Liver (tissue), 9 donors: Measurements from ENCODE around the gene MYL7. TPM values are rescaled to one million over a fixed set of nuclear protein-coding genes. Genes with fewer than 3 reads are reported as not detected.
A peak's percentile ranks its signal among the peaks of the same experiment; 100 is the strongest.
"Not testable (repeated sequence)": the region's sequence is repeated elsewhere in the genome, so short reads cannot be mapped to it uniquely, and the experiment has no call there.

Source experiments
- DNase-seq: peaks from one replicate; pipeline ENCODE4 v3.0.0-alpha.2; 2017; ENCODE audit warnings: low spot score
- H3K27ac ChIP-seq, 2 donors: one replicate each; pipeline ENCODE4 v1.7.0; 2013; ENCODE audit warnings: inconsistent platforms in 2 of 2, low read length in 2 of 2, control low read depth in 1 of 2, low read depth in 1 of 2, mild to moderate bottlenecking in 1 of 2
- H3K27me3 ChIP-seq, 4 donors: one replicate each; pipeline versions ENCODE4 v1.6.1 to v1.7.0; 2013; ENCODE audit warnings: low read length in 3 of 4, inconsistent platforms in 1 of 4, mild to moderate bottlenecking in 1 of 4, moderate library complexity in 1 of 4; ENCODE audit not compliant: control insufficient read depth in 4 of 4, insufficient read depth in 4 of 4
- H3K36me3 ChIP-seq, 4 donors: one replicate each; pipeline versions ENCODE4 v1.6.1 to v1.7.0; 2013; ENCODE audit warnings: low read length in 3 of 4, mild to moderate bottlenecking in 3 of 4, low read depth in 1 of 4, moderate library complexity in 1 of 4; ENCODE audit not compliant: control insufficient read depth in 4 of 4, insufficient read depth in 3 of 4
- H3K4me1 ChIP-seq, 4 donors: one replicate each; pipeline versions ENCODE4 v1.6.1 to v1.7.0; 2013; ENCODE audit warnings: low read length in 3 of 4, mild to moderate bottlenecking in 3 of 4, moderate library complexity in 1 of 4; ENCODE audit not compliant: control insufficient read depth in 4 of 4, insufficient read depth in 4 of 4
- H3K4me3 ChIP-seq, 3 donors: one replicate each; pipeline versions ENCODE4 v1.6.1 to v1.7.0; 2013; ENCODE audit warnings: low read length in 3 of 3, control low read depth in 1 of 3, low read depth in 1 of 3, mild to moderate bottlenecking in 1 of 3
- H3K9ac ChIP-seq, 2 donors: one replicate each; pipeline ENCODE4 v1.7.0; 2013; ENCODE audit warnings: low read length in 2 of 2, mild to moderate bottlenecking in 2 of 2, moderate library complexity in 2 of 2, control low read depth in 1 of 2, low read depth in 1 of 2
- H3K9me3 ChIP-seq, 4 donors: one replicate each; pipeline versions ENCODE4 v1.6.1 to v1.7.0; 2013; ENCODE audit warnings: low read length in 3 of 4; ENCODE audit not compliant: control insufficient read depth in 4 of 4
- FOXA2 ChIP-seq: IDR thresholded peaks from 2 replicates; pipeline ENCODE4 v1.6.1; 2016; ENCODE audit warnings: antibody characterized with exemption
- GABPA ChIP-seq, 2 donors: IDR thresholded peaks in 1 of 2; conservative IDR thresholded peaks in 1 of 2; 2 replicates each; pipeline ENCODE4 v1.6.1; 2016; ENCODE audit warnings: antibody characterized with exemption in 2 of 2, mild to moderate bottlenecking in 1 of 2, moderate library complexity in 1 of 2
- JUND ChIP-seq, 2 donors: IDR thresholded peaks; 2 replicates each; pipeline ENCODE4 v1.6.1; 2016; ENCODE audit warnings: antibody characterized with exemption in 2 of 2
- REST ChIP-seq: IDR thresholded peaks from 2 replicates; pipeline ENCODE4 v1.6.1; 2016; ENCODE audit warnings: antibody characterized with exemption, mild to moderate bottlenecking
- RXRA ChIP-seq, 2 donors: IDR thresholded peaks; 2 replicates each; pipeline ENCODE4 v1.6.1; 2017 to 2018; ENCODE audit warnings: antibody characterized with exemption in 2 of 2, mild to moderate bottlenecking in 1 of 2
- TAF1 ChIP-seq: conservative IDR thresholded peaks from 2 replicates; pipeline ENCODE4 v1.6.1; 2016; ENCODE audit warnings: antibody characterized with exemption, mild to moderate bottlenecking
- ZBTB33 ChIP-seq: IDR thresholded peaks from 2 replicates; pipeline ENCODE4 v1.6.1; 2016; ENCODE audit warnings: antibody characterized with exemption
- WGBS: extraction: QIAGEN DNeasy Blood & Tissue Kit; methylation state at CpG from one replicate; pipeline ENCODE4 v1.1.7; 2013; 5-methylcytosine and 5-hydroxymethylcytosine counted together
- polyA plus RNA-seq, 2 donors: library from polyadenylated mRNA; stranded (reverse) in 1 of 2; unstranded in 1 of 2; fragments of 200-250 nt in 1 of 2; fragments of >200 nt in 1 of 2; fragmentation: Nextera tagmentation in 1 of 2; extraction: Ambion mirVana in 1 of 2; gene quantifications; one replicate each; pipeline versions ENCODE4 v1.2.1 to v1.2.3, GENCODE V29; 2013 to 2015
- total RNA-seq, 2 donors: library from RNA; depleted of rRNA; stranded (reverse); fragments of >200 nt; gene quantifications; one replicate each; pipeline ENCODE4 v1.2.3, GENCODE V29; 2014
- donor health status: healthy.
- donor health status: healthy.
- donor health status: healthy.
- donor health status: healthy.
- donor health status: healthy.

MYL7 gene
- total and polyA plus RNA-seq, 4 donors = not detected

- no peaks in the 10 kb centered on the region for H3K36me3 ChIP-seq
- peaks cover under 1 to 7% (median 4%) of the 10 kb centered on the region in 4 donors for H3K9me3 ChIP-seq
- WGBS = 88% methylated on average over 4 of the region's 4 CpGs
- no peak overlapping the region for H3K4me3 ChIP-seq
- no peak for TF ChIP-seq ZBTB33
- no peaks in the 10 kb centered on the region for H3K4me1 ChIP-seq
- no peak overlapping the region for H3K9ac ChIP-seq
- H3K27me3 ChIP-seq = no peaks in the 10 kb centered on the region
- no peak overlapping the region for H3K27ac ChIP-seq
- DNase-seq = peak; percentile 27
Observed at GRCh38 chr7:44177570-44178131, 36.5 kb upstream of the MYL7 start.

- H3K27ac ChIP-seq = no peak overlapping the region
- no peaks in the 10 kb centered on the region for H3K36me3 ChIP-seq
- H3K4me1 ChIP-seq = no peaks in the 10 kb centered on the region
- 73% methylated on average over 7 of the region's 7 CpGs for WGBS
- H3K4me3 ChIP-seq = no peak overlapping the region
- H3K9me3 ChIP-seq = no peaks in the 10 kb centered on the region
- TF ChIP-seq GABPA (IDR thresholded peaks at IDR 0.05 in 1 of 2, conservative IDR thresholded peaks at IDR 0.05 in 1 of 2) (no peak), FOXA2 (no peak)
- DNase-seq = no peak
- H3K9ac ChIP-seq = no peak overlapping the region
- no peaks in the 10 kb centered on the region for H3K27me3 ChIP-seq
Observed at GRCh38 chr7:44176486-44176885, 35.4 kb upstream of the MYL7 start.

- Histone ChIP-seq H3K27ac (no peak overlapping the region), H3K9me3 (no peaks in the 10 kb centered on the region), H3K9ac (no peak overlapping the region), H3K4me1 (no peaks in the 10 kb centered on the region), H3K36me3 (no peaks in the 10 kb centered on the region), H3K27me3 (no peaks in the 10 kb centered on the region), H3K4me3 (no peak overlapping the region)
- 86% methylated on average over 3 of the region's 3 CpGs for WGBS
- TF ChIP-seq REST (no peak), RXRA (IDR thresholded peaks at IDR 0.05) (no peak), TAF1 (no peak), JUND (IDR thresholded peaks at IDR 0.05) (no peak)
- peak; percentile 20 for DNase-seq
Observed at GRCh38 chr7:44175730-44176129, 34.6 kb upstream of the MYL7 start.

- not testable (repeated sequence) for DNase-seq, H3K9ac ChIP-seq, H3K27ac ChIP-seq, H3K36me3 ChIP-seq, H3K4me3 ChIP-seq, H3K27me3 ChIP-seq, H3K9me3 ChIP-seq, H3K4me1 ChIP-seq
- WGBS = 68% methylated on average over 1 of the region's 1 CpG
Observed at GRCh38 chr7:44174694-44174948, 33.5 kb upstream of the MYL7 start.
